IPS-20b (cell line): ENCODE measurements around the gene SYNDIG1.
"Not testable (repeated sequence)": the region's sequence is repeated elsewhere in the genome, so short reads cannot be mapped to it uniquely, and the experiment has no call there.

ENCODE experiments used
- H3K27ac ChIP-seq: one replicate; pipeline ENCODE4 v1.5.1; 2013; ENCODE audit warnings: low read length
- H3K27me3 ChIP-seq: 2 replicates; pipeline ENCODE4 v1.6.1; 2013; ENCODE audit warnings: mild to moderate bottlenecking, low read length, inconsistent platforms; ENCODE audit not compliant: insufficient read depth
- H3K36me3 ChIP-seq: 2 replicates; pipeline ENCODE4 v1.6.1; 2013; ENCODE audit warnings: low read depth, mild to moderate bottlenecking, inconsistent platforms, low read length, moderate library complexity; ENCODE audit not compliant: insufficient read depth
- H3K4me1 ChIP-seq: 2 replicates; pipeline ENCODE4 v1.6.1; 2013; ENCODE audit warnings: mild to moderate bottlenecking, control low read depth, inconsistent platforms, low read length, moderate library complexity; ENCODE audit not compliant: insufficient read depth
- H3K4me3 ChIP-seq: 2 replicates; pipeline ENCODE4 v1.5.1; 2013; ENCODE audit warnings: mild to moderate bottlenecking, low read length, inconsistent platforms
- H3K9ac ChIP-seq: 2 replicates; pipeline ENCODE4 v1.6.1; 2013; ENCODE audit warnings: low read depth, mild to moderate bottlenecking, inconsistent platforms, low read length, moderate library complexity
- H3K9me3 ChIP-seq: 2 replicates; pipeline ENCODE4 v1.6.1; 2013; ENCODE audit warnings: mild to moderate bottlenecking, low read depth, low read length, inconsistent platforms; ENCODE audit not compliant: insufficient read depth

The SYNDIG1 gene

GRCh38 chr20:24614341-24614740, 144.9 kb downstream of the SYNDIG1 start:
- Histone ChIP-seq H3K27me3 (no peaks in the 10 kb centered on the region), H3K36me3 (no peaks in the 10 kb centered on the region), H3K4me3 (no peak overlapping the region), H3K27ac (no peak overlapping the region), H3K4me1 (peaks cover 6% of the 10 kb centered on the region; the same call in 1 of the 2 replicates), H3K9ac (no peak overlapping the region), H3K9me3 (no peaks in the 10 kb centered on the region)

GRCh38 chr20:24615353-24615752, 145.9 kb downstream of the SYNDIG1 start:
- Histone ChIP-seq H3K27me3 (no peaks in the 10 kb centered on the region), H3K9ac (no peak overlapping the region), H3K9me3 (no peaks in the 10 kb centered on the region), H3K4me3 (no peak overlapping the region), H3K36me3 (no peaks in the 10 kb centered on the region), H3K4me1 (peaks cover 4% of the 10 kb centered on the region; the same call in 1 of the 2 replicates), H3K27ac (no peak overlapping the region)

- H3K4me3 ChIP-seq, result no peak overlapping the region
- H3K9ac ChIP-seq, result no peak overlapping the region
- no peaks in the 10 kb centered on the region for H3K27me3 ChIP-seq
- H3K9me3 ChIP-seq, result no peaks in the 10 kb centered on the region
- no peaks in the 10 kb centered on the region for H3K4me1 ChIP-seq
- H3K36me3 ChIP-seq, result no peaks in the 10 kb centered on the region
- no peak overlapping the region for H3K27ac ChIP-seq
Observed at GRCh38 chr20:24616258-24617079, 147.0 kb downstream of the SYNDIG1 start.

- no peaks in the 10 kb centered on the region for H3K27me3 ChIP-seq
- no peak overlapping the region for H3K27ac ChIP-seq
- no peaks in the 10 kb centered on the region for H3K4me1 ChIP-seq
- H3K9me3 ChIP-seq, result no peaks in the 10 kb centered on the region
- H3K9ac ChIP-seq, result no peak overlapping the region
- H3K4me3 ChIP-seq, result no peak overlapping the region
- no peaks in the 10 kb centered on the region for H3K36me3 ChIP-seq
Observed at GRCh38 chr20:24617080-24617432, 147.6 kb downstream of the SYNDIG1 start.

GRCh38 chr20:24617757-24618450, 148.5 kb downstream of the SYNDIG1 start:
- Histone ChIP-seq H3K9ac (no peak overlapping the region), H3K4me3 (no peak overlapping the region), H3K4me1 (no peaks in the 10 kb centered on the region), H3K36me3 (no peaks in the 10 kb centered on the region), H3K27me3 (no peaks in the 10 kb centered on the region), H3K27ac (no peak overlapping the region), H3K9me3 (no peaks in the 10 kb centered on the region)

- no peak overlapping the region for H3K9ac ChIP-seq
- H3K9me3 ChIP-seq, result no peaks in the 10 kb centered on the region
- H3K36me3 ChIP-seq, result no peaks in the 10 kb centered on the region
- H3K27ac ChIP-seq, result no peak overlapping the region
- no peaks in the 10 kb centered on the region for H3K4me1 ChIP-seq
- H3K4me3 ChIP-seq, result no peak overlapping the region
- no peaks in the 10 kb centered on the region for H3K27me3 ChIP-seq
Observed at GRCh38 chr20:24618739-24619138, 149.3 kb downstream of the SYNDIG1 start.

GRCh38 chr20:24619212-24619611, 149.8 kb downstream of the SYNDIG1 start:
- Histone ChIP-seq H3K9me3 (no peaks in the 10 kb centered on the region), H3K27ac (no peak overlapping the region), H3K4me3 (no peak overlapping the region), H3K4me1 (no peaks in the 10 kb centered on the region), H3K27me3 (no peaks in the 10 kb centered on the region), H3K9ac (no peak overlapping the region), H3K36me3 (no peaks in the 10 kb centered on the region)

- Histone ChIP-seq H3K4me3 (no peak overlapping the region), H3K27me3 (no peaks in the 10 kb centered on the region), H3K9ac (no peak overlapping the region), H3K9me3 (no peaks in the 10 kb centered on the region), H3K36me3 (no peaks in the 10 kb centered on the region), H3K4me1 (no peaks in the 10 kb centered on the region), H3K27ac (no peak overlapping the region)
Observed at GRCh38 chr20:24620937-24621519, 151.6 kb downstream of the SYNDIG1 start.

- Histone ChIP-seq H3K27ac (no peak overlapping the region), H3K4me1 (no peaks in the 10 kb centered on the region), H3K9me3 (no peaks in the 10 kb centered on the region), H3K9ac (no peak overlapping the region), H3K4me3 (no peak overlapping the region), H3K36me3 (no peaks in the 10 kb centered on the region), H3K27me3 (no peaks in the 10 kb centered on the region)
Observed at GRCh38 chr20:24622856-24623255, 153.4 kb downstream of the SYNDIG1 start.

GRCh38 chr20:24626141-24626540, 156.7 kb downstream of the SYNDIG1 start:
- not testable (repeated sequence) for H3K27ac ChIP-seq, H3K9ac ChIP-seq, H3K27me3 ChIP-seq, H3K4me1 ChIP-seq, H3K36me3 ChIP-seq, H3K4me3 ChIP-seq, H3K9me3 ChIP-seq

GRCh38 chr20:24627291-24627690, 157.9 kb downstream of the SYNDIG1 start:
- Histone ChIP-seq H3K36me3 (no peaks in the 10 kb centered on the region), H3K27me3 (no peaks in the 10 kb centered on the region), H3K9me3 (no peaks in the 10 kb centered on the region), H3K27ac (no peak overlapping the region), H3K9ac (no peak overlapping the region), H3K4me3 (no peak overlapping the region), H3K4me1 (no peaks in the 10 kb centered on the region)

- Histone ChIP-seq H3K27ac (no peak overlapping the region), H3K9ac (no peak overlapping the region), H3K36me3 (no peaks in the 10 kb centered on the region), H3K4me1 (no peaks in the 10 kb centered on the region), H3K27me3 (no peaks in the 10 kb centered on the region), H3K4me3 (no peak overlapping the region), H3K9me3 (no peaks in the 10 kb centered on the region)
Observed at GRCh38 chr20:24627926-24628325, 158.5 kb downstream of the SYNDIG1 start.
